ENCODE results near the gene CTNND2.

CTNND2 gene

DNA sequence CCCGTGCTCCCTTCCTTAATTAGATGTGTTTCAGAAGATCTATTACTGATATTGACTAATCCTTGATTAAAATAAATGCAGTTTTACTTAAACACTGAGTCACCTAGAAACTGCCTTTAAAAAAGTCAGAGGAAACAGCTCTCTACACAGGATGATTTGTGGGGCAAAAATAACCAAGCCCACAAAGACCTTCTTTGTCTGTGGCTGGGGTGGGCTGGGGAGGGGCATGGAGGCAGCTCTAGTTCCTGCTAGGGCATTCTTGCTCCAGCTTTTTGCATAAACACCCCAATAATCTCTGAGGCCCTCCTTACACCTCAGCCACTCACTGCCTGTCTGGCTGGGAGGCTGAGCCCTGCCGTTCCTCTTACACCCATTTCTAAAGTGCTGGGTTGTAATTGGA, 915.6 kb downstream of the CTNND2 start:
- peak; percentile 28 to 84 (median 75) for DNase-seq
- CTCF ChIA-PET: interaction anchor here (1.2 to 2.3 kb wide), 11 partner anchors 10 to 504 kb away, joined by 3 to 8 read pairs (median 4); no protein-coding TSS in a partner anchor
- Histone ChIP-seq H3K36me3 (ENCODE audit: control insufficient read depth in 4 of 4, insufficient read depth in 4 of 4, low read length in 3 of 4) (no peaks in the 10 kb centered on the region), H3K4me3 (ENCODE audit: control insufficient read depth in 1 of 7, extremely low read depth in 1 of 7, insufficient read depth in 4 of 7, low read depth in 2 of 7, low read length in 6 of 7) (peak overlapping the region in 3 of 7 experiments; percentile 41 to 71 (median 57)), H3K27me3 (replicated peaks in 2 of 5; ENCODE audit: control insufficient read depth in 4 of 5, insufficient read depth in 5 of 5, low read length in 4 of 5) (no peaks in the 10 kb centered on the region), H3K27ac (ENCODE audit: insufficient read depth in 1 of 2, low read depth in 1 of 2, low read length in 2 of 2, poor library complexity in 1 of 2, severe bottlenecking in 2 of 2) (no peak overlapping the region), H3K9me3 (ENCODE audit: control extremely low read depth in 1 of 5, control insufficient read depth in 4 of 5, insufficient read depth in 2 of 5, low read depth in 1 of 5, low read length in 4 of 5) (no peaks in the 10 kb centered on the region), H3K4me1 (ENCODE audit: control extremely low read depth in 1 of 4, control insufficient read depth in 4 of 4, insufficient read depth in 4 of 4, low read length in 3 of 4) (peaks cover 0 to 30% (median 18%) of the 10 kb centered on the region in 4 experiments)
- POLR2A ChIA-PET: no interaction called here
- no CpG with 5 or more reads among the region's 2 CpGs for WGBS (ENCODE audit: insufficient coverage)

DNA sequence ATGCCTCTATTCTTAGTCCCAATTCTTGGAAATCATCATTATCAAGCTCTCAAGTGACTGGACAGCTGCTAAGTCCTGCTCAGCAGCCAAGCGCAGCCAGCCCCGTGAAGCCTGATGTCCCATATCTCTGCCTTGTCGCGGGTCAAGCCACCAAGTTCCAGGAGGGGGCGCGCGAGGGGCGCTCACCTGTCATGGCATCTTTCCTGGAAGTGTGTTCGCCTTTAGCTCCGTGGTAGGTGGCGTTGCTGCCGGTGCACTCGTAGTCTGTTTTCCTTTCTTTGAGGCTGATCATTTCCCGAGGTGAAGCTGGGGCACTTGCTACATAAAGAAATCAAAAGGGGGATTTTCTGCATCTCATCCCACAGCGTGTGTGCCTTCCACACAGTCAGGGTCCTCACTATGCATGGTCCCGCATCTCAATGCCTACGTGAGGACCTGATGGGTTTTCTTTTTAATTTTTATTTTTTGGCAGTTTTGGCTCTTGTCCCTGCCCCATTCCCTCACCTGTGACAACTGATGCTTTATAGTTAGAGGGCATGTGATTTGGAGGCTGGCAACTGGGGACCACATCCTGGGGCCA, 916.2 kb downstream of the CTNND2 start:
- no peaks in the 10 kb centered on the region for H3K36me3 ChIP-seq (ENCODE audit: control insufficient read depth in 4 of 4, insufficient read depth in 4 of 4, low read length in 3 of 4)
- 1% methylated on average over 16 of the region's 17 CpGs for WGBS (ENCODE audit: insufficient coverage)
- no peaks in the 10 kb centered on the region for H3K27me3 ChIP-seq (replicated peaks in 2 of 5; ENCODE audit: control insufficient read depth in 4 of 5, insufficient read depth in 5 of 5, low read length in 4 of 5)
- H3K27ac ChIP-seq (ENCODE audit: insufficient read depth in 1 of 2, low read depth in 1 of 2, low read length in 2 of 2, poor library complexity in 1 of 2, severe bottlenecking in 2 of 2): no peak overlapping the region
- CTCF ChIA-PET: interaction anchor here (0.6 to 2.3 kb wide), 13 partner anchors 9 to 504 kb away, joined by 3 to 8 read pairs (median 4); no protein-coding TSS in a partner anchor
- H3K9me3 ChIP-seq (ENCODE audit: control extremely low read depth in 1 of 5, control insufficient read depth in 4 of 5, insufficient read depth in 2 of 5, low read depth in 1 of 5, low read length in 4 of 5): no peaks in the 10 kb centered on the region
- POLR2A ChIA-PET: no interaction called here
- DNase-seq: peak; percentile 63 to 71 (median 70)
- peak overlapping the region in 4 of 7 experiments; percentile 20 to 71 (median 49) for H3K4me3 ChIP-seq (ENCODE audit: control insufficient read depth in 1 of 7, extremely low read depth in 1 of 7, insufficient read depth in 4 of 7, low read depth in 2 of 7, low read length in 6 of 7)
- H3K4me1 ChIP-seq (ENCODE audit: control extremely low read depth in 1 of 4, control insufficient read depth in 4 of 4, insufficient read depth in 4 of 4, low read length in 3 of 4): peaks cover 0 to 30% (median 18%) of the 10 kb centered on the region in 4 experiments

DNA sequence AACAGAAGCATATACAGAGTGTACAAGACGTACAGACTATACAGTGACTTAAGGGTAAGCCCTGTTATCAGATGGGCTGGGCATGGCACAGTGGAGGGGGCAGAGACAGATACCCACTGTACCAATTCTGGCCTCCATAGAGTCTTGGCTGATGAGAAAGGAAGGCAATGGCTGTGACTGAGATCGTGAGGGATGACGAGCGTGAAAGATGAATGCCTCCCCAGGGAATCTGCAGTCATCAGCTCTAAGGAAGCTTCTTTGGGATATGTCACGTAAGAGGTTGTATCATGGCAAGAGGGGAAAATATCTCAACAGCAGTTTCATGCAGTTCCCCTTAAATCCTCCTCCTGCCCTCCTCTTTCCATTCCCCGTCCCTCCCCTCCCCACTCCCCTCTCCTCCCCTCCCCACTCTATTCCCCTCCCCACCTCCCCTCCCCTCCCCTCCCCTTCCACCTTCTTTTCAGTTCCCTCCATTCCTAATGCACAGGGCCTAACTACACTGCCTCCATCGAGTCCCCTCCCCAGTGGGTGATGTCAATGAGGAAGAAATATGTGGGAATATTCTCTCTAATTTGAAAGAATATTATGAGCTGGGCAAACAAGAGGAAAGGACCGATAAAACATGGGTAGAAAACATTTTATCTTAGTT, 916.8 kb downstream of the CTNND2 start:
- H3K4me1 ChIP-seq (ENCODE audit: control extremely low read depth in 1 of 4, control insufficient read depth in 4 of 4, insufficient read depth in 4 of 4, low read length in 3 of 4): peaks cover 0 to 30% (median 18%) of the 10 kb centered on the region in 4 experiments
- 90% methylated on average over 4 of the region's 8 CpGs for WGBS (ENCODE audit: insufficient coverage)
- H3K9me3 ChIP-seq (ENCODE audit: control extremely low read depth in 1 of 5, control insufficient read depth in 4 of 5, insufficient read depth in 2 of 5, low read depth in 1 of 5, low read length in 4 of 5): no peaks in the 10 kb centered on the region
- H3K27ac ChIP-seq (ENCODE audit: insufficient read depth in 1 of 2, low read depth in 1 of 2, low read length in 2 of 2, poor library complexity in 1 of 2, severe bottlenecking in 2 of 2): no peak overlapping the region
- POLR2A ChIA-PET: no interaction called here
- no peaks in the 10 kb centered on the region for H3K27me3 ChIP-seq (replicated peaks in 2 of 5; ENCODE audit: control insufficient read depth in 4 of 5, insufficient read depth in 5 of 5, low read length in 4 of 5)
- no peaks in the 10 kb centered on the region for H3K36me3 ChIP-seq (ENCODE audit: control insufficient read depth in 4 of 4, insufficient read depth in 4 of 4, low read length in 3 of 4)
- peak overlapping the region in 4 of 7 experiments; percentile 20 to 71 (median 49) for H3K4me3 ChIP-seq (ENCODE audit: control insufficient read depth in 1 of 7, extremely low read depth in 1 of 7, insufficient read depth in 4 of 7, low read depth in 2 of 7, low read length in 6 of 7)
- CTCF ChIA-PET: interaction anchor here (0.6 to 2.3 kb wide), 13 partner anchors 9 to 505 kb away, joined by 3 to 8 read pairs (median 4); no protein-coding TSS in a partner anchor
- peak in 1 of 3 donors; percentile 3 for DNase-seq

DNA sequence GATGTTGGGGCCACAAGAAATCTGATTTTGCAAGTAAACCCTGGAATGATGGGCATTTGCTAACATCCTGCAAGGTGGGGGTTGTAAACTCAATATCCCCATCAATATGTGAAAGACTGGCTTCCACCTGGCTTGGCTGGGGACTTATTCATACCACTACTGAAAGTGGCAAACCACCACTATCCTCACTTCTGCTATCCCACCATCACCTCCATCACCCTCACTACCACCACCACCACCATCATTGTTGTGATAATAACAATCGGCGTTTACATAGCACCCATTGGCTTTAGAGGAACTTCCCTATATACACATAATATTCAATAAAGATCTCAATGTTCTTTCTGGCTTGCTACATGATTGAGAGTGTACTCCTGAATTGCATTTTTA, 918.5 kb downstream of the CTNND2 start:
- no CpG with 5 or more reads among the region's 2 CpGs for WGBS (ENCODE audit: insufficient coverage)
- POLR2A ChIA-PET: no interaction called here
- Histone ChIP-seq H3K4me1 (ENCODE audit: control extremely low read depth in 1 of 4, control insufficient read depth in 4 of 4, insufficient read depth in 4 of 4, low read length in 3 of 4) (peaks cover 0 to 30% (median 18%) of the 10 kb centered on the region in 4 experiments), H3K4me3 (ENCODE audit: control insufficient read depth in 1 of 7, extremely low read depth in 1 of 7, insufficient read depth in 4 of 7, low read depth in 2 of 7, low read length in 6 of 7) (no peak overlapping the region), H3K9me3 (ENCODE audit: control extremely low read depth in 1 of 5, control insufficient read depth in 4 of 5, insufficient read depth in 2 of 5, low read depth in 1 of 5, low read length in 4 of 5) (no peaks in the 10 kb centered on the region), H3K27ac (ENCODE audit: insufficient read depth in 1 of 2, low read depth in 1 of 2, low read length in 2 of 2, poor library complexity in 1 of 2, severe bottlenecking in 2 of 2) (no peak overlapping the region), H3K27me3 (replicated peaks in 2 of 5; ENCODE audit: control insufficient read depth in 4 of 5, insufficient read depth in 5 of 5, low read length in 4 of 5) (no peaks in the 10 kb centered on the region), H3K36me3 (ENCODE audit: control insufficient read depth in 4 of 4, insufficient read depth in 4 of 4, low read length in 3 of 4) (no peaks in the 10 kb centered on the region)
- CTCF ChIA-PET: interaction anchor here (1.1 kb wide), 1 partner anchor 20 kb away, joined by 3 read pairs; no protein-coding TSS in a partner anchor
- DNase-seq: peak in 1 of 3 donors; percentile 6

DNA sequence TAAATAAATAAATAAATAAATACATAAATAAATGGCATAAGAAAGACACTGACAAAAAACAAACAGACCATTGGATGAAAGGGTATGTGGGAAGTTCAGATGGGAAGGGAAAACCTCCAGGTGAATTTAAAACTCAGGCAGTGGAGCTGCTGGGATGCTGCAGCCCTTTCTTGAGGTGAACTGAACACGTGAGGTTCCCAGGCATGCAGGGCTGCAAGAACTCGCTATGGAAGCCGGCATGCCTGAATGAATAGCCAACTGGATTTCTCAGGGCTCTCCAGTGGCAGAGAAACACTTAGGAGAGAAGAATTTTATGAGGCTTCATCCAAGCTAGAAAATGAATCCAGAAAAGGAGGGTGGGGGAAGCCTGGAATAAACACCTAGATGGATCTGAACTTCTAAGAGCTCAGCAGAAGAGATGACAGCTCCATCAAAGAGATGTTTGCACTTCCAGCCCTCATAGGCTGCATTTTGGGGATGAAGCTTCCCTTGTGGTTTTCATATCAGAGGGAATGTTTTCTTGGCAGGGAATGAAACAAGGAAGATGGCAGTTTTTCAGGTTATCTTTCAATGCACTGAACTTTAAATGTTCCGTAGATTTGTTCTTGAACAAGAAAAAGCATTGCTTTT, 919.0 kb downstream of the CTNND2 start:
- 100% methylated on average over 4 of the region's 4 CpGs for WGBS (ENCODE audit: insufficient coverage)
- ChIA-PET POLR2A (no interaction called here), CTCF (no interaction called here)
- Histone ChIP-seq H3K36me3 (ENCODE audit: control insufficient read depth in 4 of 4, insufficient read depth in 4 of 4, low read length in 3 of 4) (no peaks in the 10 kb centered on the region), H3K4me1 (ENCODE audit: control extremely low read depth in 1 of 4, control insufficient read depth in 4 of 4, insufficient read depth in 4 of 4, low read length in 3 of 4) (peaks cover 0 to 30% (median 18%) of the 10 kb centered on the region in 4 experiments), H3K27ac (ENCODE audit: insufficient read depth in 1 of 2, low read depth in 1 of 2, low read length in 2 of 2, poor library complexity in 1 of 2, severe bottlenecking in 2 of 2) (no peak overlapping the region), H3K4me3 (ENCODE audit: control insufficient read depth in 1 of 7, extremely low read depth in 1 of 7, insufficient read depth in 4 of 7, low read depth in 2 of 7, low read length in 6 of 7) (no peak overlapping the region), H3K9me3 (ENCODE audit: control extremely low read depth in 1 of 5, control insufficient read depth in 4 of 5, insufficient read depth in 2 of 5, low read depth in 1 of 5, low read length in 4 of 5) (no peaks in the 10 kb centered on the region), H3K27me3 (replicated peaks in 2 of 5; ENCODE audit: control insufficient read depth in 4 of 5, insufficient read depth in 5 of 5, low read length in 4 of 5) (no peaks in the 10 kb centered on the region)
- DNase-seq: no peak

DNA sequence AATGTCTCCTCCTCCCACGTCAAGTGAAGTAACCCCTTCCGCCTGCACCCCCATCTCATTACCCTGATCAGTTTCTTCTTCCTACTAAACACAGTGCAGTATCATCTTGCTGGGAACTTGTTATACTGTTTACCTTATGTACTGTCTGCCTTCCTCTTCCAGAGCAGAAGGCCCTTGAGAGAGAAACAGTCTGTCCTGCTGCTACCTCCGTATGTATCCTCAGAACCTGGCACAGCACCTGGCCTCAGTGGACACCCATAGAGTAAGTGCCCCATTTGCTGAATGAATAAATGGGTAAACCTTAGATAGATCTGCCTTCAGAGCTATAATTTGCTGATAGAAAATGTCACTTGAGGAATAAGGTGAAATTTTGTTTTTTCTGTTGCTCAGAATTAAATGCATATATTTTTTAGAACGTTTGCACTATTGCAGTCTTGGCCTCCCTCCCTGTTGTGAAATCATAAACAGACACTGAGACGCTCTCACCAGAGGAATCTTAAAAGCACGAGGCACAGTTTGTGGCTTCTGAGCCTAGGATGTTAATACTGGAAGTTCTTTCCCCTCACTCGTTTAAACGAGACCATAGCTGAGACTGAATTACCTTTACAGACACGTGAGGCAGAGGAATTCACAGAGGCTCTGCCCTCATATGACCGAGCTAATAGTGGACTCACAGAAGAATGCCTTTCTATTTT, 920.1 kb downstream of the CTNND2 start:
- POLR2A ChIA-PET: no interaction called here

More for the DNA sequence above, 920.1 kb downstream of the CTNND2 start:
- CTCF ChIA-PET: no interaction called here
- Histone ChIP-seq H3K27ac (ENCODE audit: insufficient read depth in 1 of 2, low read depth in 1 of 2, low read length in 2 of 2, poor library complexity in 1 of 2, severe bottlenecking in 2 of 2) (no peak overlapping the region), H3K36me3 (ENCODE audit: control insufficient read depth in 4 of 4, insufficient read depth in 4 of 4, low read length in 3 of 4) (no peaks in the 10 kb centered on the region), H3K4me1 (ENCODE audit: control extremely low read depth in 1 of 4, control insufficient read depth in 4 of 4, insufficient read depth in 4 of 4, low read length in 3 of 4) (peaks cover 0 to 21% (median 15%) of the 10 kb centered on the region in 4 experiments), H3K4me3 (ENCODE audit: control insufficient read depth in 1 of 7, extremely low read depth in 1 of 7, insufficient read depth in 4 of 7, low read depth in 2 of 7, low read length in 6 of 7) (no peak overlapping the region), H3K9me3 (ENCODE audit: control extremely low read depth in 1 of 5, control insufficient read depth in 4 of 5, insufficient read depth in 2 of 5, low read depth in 1 of 5, low read length in 4 of 5) (no peaks in the 10 kb centered on the region), H3K27me3 (replicated peaks in 2 of 5; ENCODE audit: control insufficient read depth in 4 of 5, insufficient read depth in 5 of 5, low read length in 4 of 5) (no peaks in the 10 kb centered on the region)
- DNase-seq: no peak
- WGBS (ENCODE audit: insufficient coverage): 99% methylated on average over 9 of the region's 10 CpGs

Data from common myeloid progenitor, CD34-positive (primary cell).